PC-3 (cell line): ENCODE measurements around the gene RANBP1. TPM values are rescaled to one million over a fixed set of nuclear protein-coding genes. Genes with fewer than 3 reads are reported as not detected.

Experiments used
- ATAC-seq: fragments of 200-7000 bp; cut with Tn5 transposase; 2 replicates; pipeline ENCODE4 v1.9.1; 2020; ENCODE audit warnings: mild to moderate bottlenecking, moderate library complexity
- BruUV-seq: library from RNA; stranded (reverse); fragments of 400-500 nt; replicated peaks from 2 replicates; lab custom pipeline; 2021; lab: Mats Ljungman, UMichigan
- CTCF ChIA-PET: fragments of 300-600 bp; sonication (Branson Sonifier 250); formaldehyde crosslinking; loops from one replicate; lab custom pipeline; 2022; ENCODE audit warnings: antibody characterized with exemption; lab: Charles Lee
- POLR2A ChIA-PET: fragments of 300-600 bp; sonication (Branson Sonifier 250); formaldehyde crosslinking; loops from one replicate; lab custom pipeline; 2022; ENCODE audit warnings: antibody characterized with exemption; ENCODE audit not compliant: unreplicated experiment; lab: Charles Lee
- DNase-seq: peaks from one replicate; pipeline ENCODE4 v3.0.0-alpha.2; 2015
- H2AFZ ChIP-seq: fragments of 300-600 bp; sonication (generic); 2 replicates; pipeline ENCODE4 v1.6.0; 2016; ENCODE audit warnings: antibody characterized with exemption, low read length
- H3F3A ChIP-seq: fragments of 300-600 bp; sonication (generic); one replicate; pipeline ENCODE4 v1.6.0; 2017; ENCODE audit warnings: antibody characterized with exemption, low read length, control low read depth, mild to moderate bottlenecking; ENCODE audit not compliant: unreplicated experiment
- H3K27ac ChIP-seq: fragments of 300-600 bp; sonication (generic); 2 replicates; pipeline ENCODE4 v1.5.1; 2016; ENCODE audit warnings: mild to moderate bottlenecking, low read length
- H3K27me3 ChIP-seq: fragments of 300-600 bp; sonication (generic); 2 replicates; pipeline ENCODE4 v1.6.1; 2016; ENCODE audit warnings: low read length, mixed read lengths
- H3K36me3 ChIP-seq: fragments of 300-600 bp; sonication (generic); 2 replicates; pipeline ENCODE4 v1.6.1; 2016; ENCODE audit warnings: low read depth, mixed run types, low read length, mixed read lengths
- H3K4me1 ChIP-seq: fragments of 300-600 bp; sonication (generic); 2 replicates; pipeline ENCODE4 v1.5.1; 2016; ENCODE audit warnings: low read length; ENCODE audit not compliant: insufficient read depth
- H3K4me2 ChIP-seq: fragments of 300-600 bp; sonication (generic); 2 replicates; pipeline ENCODE4 v1.6.0; 2016; ENCODE audit warnings: low read length
- H3K4me3 ChIP-seq: fragments of 300-600 bp; sonication (generic); 2 replicates; pipeline ENCODE4 v1.5.1; 2016; ENCODE audit warnings: mild to moderate bottlenecking, low read length, mixed read lengths
- H3K79me2 ChIP-seq: fragments of 300-600 bp; sonication (generic); 2 replicates; pipeline ENCODE4 v1.6.1; 2017; ENCODE audit warnings: low read length, mixed read lengths
- H3K9ac ChIP-seq: fragments of 300-600 bp; sonication (generic); 2 replicates; pipeline ENCODE4 v1.6.0; 2016; ENCODE audit warnings: mild to moderate bottlenecking, low read length
- H3K9me2 ChIP-seq: fragments of 300-600 bp; sonication (generic); replicated peaks from 2 replicates; pipeline ENCODE4 v1.6.1; 2016; ENCODE audit warnings: mixed run types, low read length, mixed read lengths
- H3K9me3 ChIP-seq: fragments of 300-600 bp; sonication (generic); 2 replicates; pipeline ENCODE4 v1.6.1; 2016; ENCODE audit warnings: low read length, mixed read lengths
- H4K20me1 ChIP-seq: fragments of 300-600 bp; sonication (generic); 2 replicates; pipeline ENCODE4 v1.6.1; 2016; ENCODE audit warnings: low read length, mixed read lengths
- CTCF ChIP-seq: fragments of 300-600 bp; sonication (generic); conservative IDR thresholded peaks from 2 replicates; pipeline ENCODE4 v1.5.1; 2017; ENCODE audit warnings: antibody characterized with exemption, low read depth, mild to moderate bottlenecking, low read length
- EZH2 ChIP-seq: fragments of 300-600 bp; sonication (generic); IDR thresholded peaks from one replicate; pipeline ENCODE4 v1.6.1; 2017; ENCODE audit warnings: antibody characterized with exemption, mild to moderate bottlenecking, low read length; ENCODE audit not compliant: unreplicated experiment
- EZH2phosphoT487 ChIP-seq: fragments of 300-600 bp; sonication (generic); IDR thresholded peaks from 2 replicates; pipeline ENCODE4 v1.6.1; 2018; ENCODE audit warnings: mild to moderate bottlenecking, antibody characterized with exemption, low read length, borderline replicate concordance
- intact Hi-C: fragments of 100-400 bp; cut with micrococcal nuclease; formaldehyde crosslinking; loops from 2 replicates; pipeline ENCODE4 v1.9.0; 2023
- total RNA-seq: library from RNA; depleted of rRNA; stranded (reverse); fragments of >200 nt; gene quantifications from 2 replicates; pipeline ENCODE4 v1.2.3, GENCODE V29; 2014

RANBP1 gene
- total RNA-seq, 1 experiment from 2014 or later, result 356 TPM

GRCh38 chr22:20165913-20166312 is 50.0 kb downstream of the RANBP1 start:
- Histone ChIP-seq H3K27ac (no peak overlapping the region), H3K9ac (no peak overlapping the region), H3K36me3 (no peaks in the 10 kb centered on the region), H3K79me2 (no peaks in the 10 kb centered on the region), H3K4me3 (no peak overlapping the region), H3F3A (no peaks in the 10 kb centered on the region), H2AFZ (no peak overlapping the region), H3K4me1 (no peaks in the 10 kb centered on the region), H3K9me2 (no peaks in the 10 kb centered on the region), H4K20me1 (no peaks in the 10 kb centered on the region), H3K4me2 (no peak overlapping the region), H3K9me3 (no peaks in the 10 kb centered on the region), H3K27me3 (no peaks in the 10 kb centered on the region)
- intact Hi-C loops, result no loop called here
- BruUV-seq, result no TSS peak
- ChIA-PET POLR2A (no interaction called here), CTCF (no interaction called here)
- TF ChIP-seq CTCF (no peak), EZH2phosphoT487 (no peak), EZH2 (no peak)
- DNase-seq (no peak), ATAC-seq (no peak)

- POLR2A ChIA-PET, result no interaction called here
- Histone ChIP-seq H3K27me3 (no peaks in the 10 kb centered on the region), H3K9me2 (no peaks in the 10 kb centered on the region), H4K20me1 (no peaks in the 10 kb centered on the region), H3K79me2 (no peaks in the 10 kb centered on the region), H2AFZ (no peak overlapping the region), H3K9me3 (no peaks in the 10 kb centered on the region), H3K36me3 (no peaks in the 10 kb centered on the region), H3F3A (no peaks in the 10 kb centered on the region), H3K4me1 (no peaks in the 10 kb centered on the region), H3K4me2 (no peak overlapping the region), H3K9ac (no peak overlapping the region), H3K27ac (no peak overlapping the region), H3K4me3 (no peak overlapping the region)
- intact Hi-C loops, result no loop called here
- no peak for TF ChIP-seq EZH2phosphoT487
- TF ChIP-seq EZH2, result no peak
- TF ChIP-seq CTCF, result no peak
- CTCF ChIA-PET, result no interaction called here
- no peak for ATAC-seq
- no TSS peak for BruUV-seq
- no peak for DNase-seq
Observed at GRCh38 chr22:20166703-20167102, 50.8 kb downstream of the RANBP1 start.

GRCh38 chr22:20167643-20168322 is 51.9 kb downstream of the RANBP1 start:
- Histone ChIP-seq H3K9me3 (no peaks in the 10 kb centered on the region), H3K27me3 (no peaks in the 10 kb centered on the region), H3K36me3 (no peaks in the 10 kb centered on the region), H3K4me1 (no peaks in the 10 kb centered on the region), H3K4me2 (no peak overlapping the region), H3K9ac (no peak overlapping the region), H3F3A (no peaks in the 10 kb centered on the region), H3K4me3 (no peak overlapping the region), H3K27ac (no peak overlapping the region), H3K79me2 (no peaks in the 10 kb centered on the region), H2AFZ (no peak overlapping the region), H3K9me2 (no peaks in the 10 kb centered on the region), H4K20me1 (no peaks in the 10 kb centered on the region)
- intact Hi-C loops, result no loop called here
- POLR2A ChIA-PET, result no interaction called here
- ATAC-seq (no peak), DNase-seq (no peak)
- CTCF ChIA-PET, result no interaction called here
- BruUV-seq, result no TSS peak
- TF ChIP-seq EZH2phosphoT487 (no peak), EZH2 (no peak), CTCF (no peak)
